ENCODE measurements around the gene PSD. TPM values are rescaled to one million over a fixed set of nuclear protein-coding genes. Genes with fewer than 3 reads are reported as not detected.

Gene PSD
- total RNA-seq, 1 donor from 2014 or later = 0.49 TPM

DNA sequence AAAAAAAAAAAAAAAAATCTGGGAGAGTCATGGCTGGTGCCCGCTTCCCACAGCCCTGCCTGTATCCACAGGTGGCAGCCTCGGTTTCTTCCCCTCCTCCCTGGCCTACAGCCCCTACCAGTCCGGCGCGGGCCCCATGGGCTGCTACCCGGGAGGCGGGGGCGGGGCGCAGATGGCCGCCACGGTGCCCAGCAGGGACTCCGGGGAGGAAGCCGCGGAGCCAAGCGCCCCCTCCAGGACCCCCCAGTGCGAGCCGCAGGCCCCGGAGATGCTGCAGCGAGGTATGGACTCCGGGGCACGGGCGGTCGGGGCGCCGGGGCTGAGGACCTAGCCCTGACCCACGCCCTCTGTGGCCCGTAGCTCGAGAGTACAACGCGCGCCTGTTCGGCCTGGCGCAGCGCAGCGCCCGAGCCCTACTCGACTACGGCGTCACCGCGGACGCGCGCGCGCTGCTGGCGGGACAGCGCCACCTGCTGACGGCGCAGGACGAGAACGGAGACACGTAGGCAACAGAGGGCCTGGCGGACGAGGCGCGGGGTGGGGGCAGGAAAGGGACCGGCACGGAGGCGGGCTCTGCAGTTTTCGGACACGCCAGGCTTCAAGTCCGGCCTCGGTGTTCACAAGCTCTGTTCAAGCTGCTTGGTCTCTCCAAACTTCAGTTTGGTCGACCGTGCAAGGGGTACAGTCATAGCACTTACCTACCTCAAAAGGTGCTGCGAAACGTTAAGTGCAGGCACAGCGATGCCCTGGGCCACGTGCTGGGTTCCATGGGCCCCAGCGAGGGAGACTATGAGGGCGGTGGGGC, 19.2 kb downstream of the PSD start:
- intact Hi-C loops (cut with DNase I) = loop anchor here (2.0 to 5.0 kb wide), 3 partner anchors 103 to 183 kb away; partner anchors contain the start of genes ACTR1A and SUFU
- peak; percentile 97 for DNase-seq (ENCODE audit: missing footprints)
- peak; percentile 79 for ATAC-seq

DNA sequence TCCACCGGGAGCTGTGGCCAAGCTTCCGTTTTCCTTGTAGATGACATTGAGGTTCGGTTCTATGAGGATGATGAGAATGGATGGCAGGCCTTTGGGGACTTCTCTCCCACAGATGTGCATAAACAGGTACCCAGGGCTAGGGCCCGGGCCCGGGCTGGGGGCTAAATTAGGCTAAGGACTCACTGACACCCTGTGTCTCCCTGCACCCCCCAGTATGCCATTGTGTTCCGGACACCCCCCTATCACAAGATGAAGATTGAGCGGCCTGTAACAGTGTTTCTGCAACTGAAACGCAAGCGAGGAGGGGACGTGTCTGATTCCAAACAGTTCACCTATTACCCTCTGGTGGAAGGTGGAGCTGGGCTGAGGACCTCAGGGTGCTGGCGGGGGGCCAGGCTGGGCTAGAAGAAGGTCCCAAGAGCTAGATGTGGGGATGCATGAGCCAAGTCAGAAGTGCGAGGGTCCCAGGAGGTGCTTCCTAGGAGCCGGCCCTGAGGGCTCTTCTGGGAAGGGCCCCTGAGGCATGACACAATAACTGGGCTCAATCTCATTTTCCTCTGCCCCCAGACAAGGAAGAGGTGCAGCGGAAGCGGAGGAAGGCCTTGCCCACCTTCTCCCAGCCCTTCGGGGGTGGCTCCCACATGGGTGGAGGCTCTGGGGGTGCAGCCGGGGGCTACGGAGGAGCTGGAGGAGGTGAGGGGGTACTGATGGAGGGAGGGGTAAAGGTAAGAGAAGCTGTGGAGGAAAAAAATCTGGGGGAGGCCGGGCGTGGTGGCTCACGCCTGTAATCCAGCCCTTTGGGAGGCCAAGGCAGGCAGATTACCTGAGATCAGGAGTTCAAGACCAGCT, 20.2 kb downstream of the PSD start:
- DNase-seq (ENCODE audit: missing footprints) = peak; percentile 33
- ATAC-seq = no peak
- intact Hi-C loops (cut with DNase I) = loop anchor here (2.0 to 5.0 kb wide), 3 partner anchors 104 to 184 kb away; partner anchors contain the start of genes ACTR1A and SUFU

DNA sequence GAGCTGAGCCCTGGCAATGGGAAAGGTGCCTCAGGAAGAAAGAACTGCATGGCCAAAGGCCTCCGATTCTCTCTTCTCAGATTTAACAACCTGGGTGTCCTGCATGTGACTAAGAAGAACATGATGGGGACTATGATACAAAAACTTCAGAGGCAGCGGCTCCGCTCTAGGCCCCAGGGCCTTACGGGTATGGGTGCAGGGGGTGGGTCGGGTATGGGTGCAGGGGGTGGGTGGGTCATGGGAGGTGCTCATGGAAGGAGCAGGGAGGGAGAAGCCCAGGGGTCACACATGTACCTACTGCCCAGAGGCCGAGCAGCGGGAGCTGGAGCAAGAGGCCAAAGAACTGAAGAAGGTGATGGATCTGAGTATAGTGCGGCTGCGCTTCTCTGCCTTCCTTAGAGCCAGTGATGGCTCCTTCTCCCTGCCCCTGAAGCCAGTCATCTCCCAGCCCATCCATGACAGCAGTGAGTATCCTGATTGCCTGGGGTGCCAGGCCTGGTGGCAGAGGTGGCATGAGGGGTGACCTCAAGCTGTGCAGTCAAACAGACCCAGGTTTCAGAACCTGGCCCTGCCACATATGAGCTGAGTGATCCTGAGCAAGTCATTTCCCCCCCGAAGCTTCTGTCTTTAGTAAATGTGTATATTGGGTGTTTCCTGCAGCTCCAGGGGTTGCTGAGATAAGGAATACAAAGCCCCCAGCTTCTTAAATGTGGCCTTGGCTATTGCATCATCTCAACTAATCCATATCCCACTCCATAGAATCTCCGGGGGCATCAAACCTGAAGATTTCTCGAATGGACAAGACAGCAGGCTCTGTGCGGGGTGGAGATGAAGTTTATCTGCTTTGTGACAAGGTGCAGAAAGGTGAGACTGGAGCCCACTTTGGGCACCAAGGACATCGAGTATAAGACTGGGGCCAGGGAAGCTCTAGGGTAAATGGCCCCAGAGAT, 21.1 kb downstream of the PSD start:
- DNase-seq (ENCODE audit: missing footprints) = peak; percentile 32
- intact Hi-C loops (cut with DNase I) = loop anchor here (2.0 to 5.0 kb wide), 3 partner anchors 105 to 185 kb away; partner anchors contain the start of genes ACTR1A and SUFU
- no peak for ATAC-seq

DNA sequence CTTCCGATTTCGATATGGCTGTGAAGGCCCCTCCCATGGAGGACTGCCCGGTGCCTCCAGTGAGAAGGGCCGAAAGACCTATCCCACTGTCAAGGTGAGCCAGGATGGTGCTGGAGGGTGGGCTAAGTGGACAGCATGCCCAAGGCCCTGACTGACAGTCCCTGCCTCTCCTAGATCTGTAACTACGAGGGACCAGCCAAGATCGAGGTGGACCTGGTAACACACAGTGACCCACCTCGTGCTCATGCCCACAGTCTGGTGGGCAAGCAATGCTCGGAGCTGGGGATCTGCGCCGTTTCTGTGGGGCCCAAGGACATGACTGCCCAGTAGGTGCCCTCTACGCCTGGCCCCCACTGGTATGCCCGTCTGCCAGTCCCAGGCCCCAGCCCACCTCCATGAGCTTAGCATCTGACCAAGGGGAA, 21.8 kb downstream of the PSD start:
- ATAC-seq (no peak), DNase-seq (ENCODE audit: missing footprints) (no peak)
- intact Hi-C loops (cut with DNase I) = loop anchor here (5.0 kb wide), 1 partner anchor 106 kb away; the partner anchor contains the start of genes ACTR1A and SUFU

DNA sequence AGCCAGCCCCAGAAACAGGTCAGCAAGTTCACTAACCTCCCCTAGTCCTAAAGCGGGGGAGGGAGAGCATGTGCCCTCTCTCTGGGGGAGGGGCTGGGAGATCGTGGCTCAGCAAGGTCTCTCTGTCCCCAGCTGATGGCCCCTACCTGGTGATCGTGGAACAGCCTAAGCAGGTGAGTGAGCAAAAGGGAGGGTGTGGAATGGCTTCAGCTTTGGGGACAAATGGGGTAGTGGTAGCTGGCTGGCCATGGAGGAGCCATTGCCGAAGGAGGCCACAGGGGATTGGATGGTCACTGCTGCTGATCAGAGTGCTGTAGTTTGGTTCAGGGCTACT, 22.3 kb downstream of the PSD start:
- ATAC-seq (no peak), DNase-seq (ENCODE audit: missing footprints) (no peak)
- intact Hi-C loops (cut with DNase I) = loop anchor here (5.0 kb wide), 1 partner anchor 106 kb away; the partner anchor contains the start of genes ACTR1A and SUFU

DNA sequence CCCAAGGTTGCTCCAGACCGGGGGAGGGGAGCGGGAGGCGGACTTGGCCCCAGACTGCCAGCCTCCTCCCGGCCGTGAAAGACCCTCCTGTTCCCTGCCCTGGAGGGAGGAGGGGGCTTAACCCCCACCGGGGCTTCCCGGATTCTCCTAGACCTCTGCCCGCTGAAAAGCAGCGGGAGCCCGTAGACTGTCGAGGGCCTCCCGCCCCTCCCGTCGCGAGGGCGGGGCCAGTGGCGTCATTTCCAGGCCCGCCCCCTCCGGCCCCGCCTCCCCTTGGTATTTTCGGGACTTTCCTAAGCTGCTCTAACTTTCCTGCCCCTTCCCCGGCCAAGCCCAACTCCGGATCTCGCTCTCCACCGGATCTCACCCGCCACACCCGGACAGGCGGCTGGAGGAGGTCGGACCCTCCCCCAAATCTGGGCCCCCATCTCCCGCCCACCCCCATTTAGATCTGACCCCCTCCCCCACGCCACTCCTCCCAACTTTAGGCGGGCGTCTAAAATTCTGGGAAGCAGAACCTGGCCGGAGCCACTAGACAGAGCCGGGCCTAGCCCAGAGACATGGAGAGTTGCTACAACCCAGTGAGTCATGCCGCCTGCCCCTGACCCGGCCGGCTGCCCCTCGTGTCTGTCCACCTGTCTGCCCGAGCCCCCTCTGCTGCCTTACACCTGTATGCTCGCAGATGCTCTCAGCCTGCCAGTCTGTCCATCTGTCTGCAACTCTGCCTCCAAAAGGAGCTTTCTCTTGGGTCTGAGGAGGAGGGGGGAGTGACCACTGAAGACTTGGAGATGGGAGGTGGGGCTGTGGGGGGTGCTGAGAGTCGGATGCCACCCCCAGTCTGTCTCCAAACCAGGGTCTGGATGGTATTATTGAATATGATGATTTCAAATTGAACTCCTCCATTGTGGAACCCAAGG, 22.9 kb downstream of the PSD start, which contains the start of gene NFKB2:
Gene NFKB2 (plus strand): TSS at position 306 of the 917 bp plus-strand sequence. CDS start 255 bp downstream, at position 561.
- ATAC-seq (peak; percentile 73), DNase-seq (ENCODE audit: missing footprints) (peak; percentile 94)
- intact Hi-C loops (cut with DNase I) = loop anchor here (2.0 to 5.0 kb wide), 4 partner anchors 25 to 227 kb away; partner anchors contain the start of genes ACTR1A, FBXL15 and SUFU

DNA sequence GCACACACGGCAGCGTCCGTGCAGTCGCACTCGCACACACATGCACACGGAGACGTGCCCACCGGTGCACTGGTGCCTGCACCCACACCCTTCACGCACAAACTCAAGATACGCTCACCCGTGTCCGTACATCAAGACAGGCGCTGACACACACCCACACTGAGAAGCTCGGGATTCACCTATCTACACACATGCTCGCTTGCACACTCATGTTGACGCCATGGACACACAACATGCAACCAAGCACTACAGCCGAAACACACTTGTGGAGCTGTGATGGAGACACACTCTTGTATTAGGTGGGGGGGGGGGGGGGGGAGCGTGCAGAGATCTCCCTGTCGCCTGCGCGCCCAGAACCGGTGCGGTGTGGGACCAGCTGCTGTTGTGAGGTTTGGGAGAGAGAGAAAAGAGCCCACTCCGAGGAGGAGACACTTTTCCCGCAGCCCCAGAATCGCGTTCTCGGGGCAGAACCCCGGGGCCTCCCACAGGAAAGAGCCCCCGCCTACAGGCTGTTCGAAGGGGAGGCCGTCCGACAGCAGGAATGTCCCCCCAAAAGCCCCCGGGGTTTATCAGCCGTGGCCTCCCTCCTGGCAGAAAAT, 23.7 kb downstream of the PSD start:
- ATAC-seq (no peak), DNase-seq (ENCODE audit: missing footprints) (no peak)
- intact Hi-C loops (cut with DNase I) = loop anchor here (1.0 to 5.0 kb wide), 5 partner anchors 26 to 243 kb away; partner anchors contain the start of genes ACTR1A, FBXL15, NOLC1 and SUFU

DNA sequence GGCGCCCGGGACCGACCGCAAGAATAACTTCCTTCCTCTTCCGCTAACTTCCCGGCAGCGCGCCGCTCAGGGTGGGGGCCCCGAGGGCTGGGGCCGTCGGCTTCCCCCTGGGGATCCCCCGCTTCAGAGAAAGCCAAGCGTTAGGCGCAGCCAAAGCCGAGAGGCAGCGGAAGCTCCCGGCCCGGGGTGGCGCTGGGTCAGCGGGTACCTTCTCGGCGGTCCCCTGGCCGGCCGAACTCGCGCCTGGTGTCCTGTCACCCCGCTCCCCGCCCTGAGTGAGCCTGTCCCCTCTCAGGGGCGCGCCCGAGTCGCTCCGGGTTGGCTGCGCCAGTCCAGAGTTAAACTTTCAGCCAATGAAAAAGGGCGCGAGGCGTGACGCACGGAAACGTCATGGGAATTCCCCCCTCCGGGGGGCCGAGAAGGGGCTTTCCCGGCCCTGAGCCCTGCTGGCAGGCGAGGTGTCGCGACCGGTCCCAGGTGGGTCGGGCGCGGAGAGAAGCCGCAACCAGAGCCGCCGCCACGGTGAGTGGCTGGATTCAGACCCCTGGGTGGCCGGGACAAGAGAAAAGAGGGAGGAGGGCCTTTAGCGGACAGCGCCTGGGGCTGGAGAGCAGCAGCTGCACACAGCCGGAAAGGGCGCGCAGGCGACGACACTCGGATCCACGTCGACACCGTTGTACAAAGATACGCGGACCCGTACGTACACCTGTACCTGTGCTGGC, 24.3 kb downstream of the PSD start:
- intact Hi-C loops (cut with DNase I) = loop anchor here (1.0 to 2.0 kb wide), 4 partner anchors 27 to 242 kb away; partner anchors contain the start of genes FBXL15 and NOLC1
- peak; percentile 98 for DNase-seq (ENCODE audit: missing footprints)
- ATAC-seq = peak; percentile 94

DNA sequence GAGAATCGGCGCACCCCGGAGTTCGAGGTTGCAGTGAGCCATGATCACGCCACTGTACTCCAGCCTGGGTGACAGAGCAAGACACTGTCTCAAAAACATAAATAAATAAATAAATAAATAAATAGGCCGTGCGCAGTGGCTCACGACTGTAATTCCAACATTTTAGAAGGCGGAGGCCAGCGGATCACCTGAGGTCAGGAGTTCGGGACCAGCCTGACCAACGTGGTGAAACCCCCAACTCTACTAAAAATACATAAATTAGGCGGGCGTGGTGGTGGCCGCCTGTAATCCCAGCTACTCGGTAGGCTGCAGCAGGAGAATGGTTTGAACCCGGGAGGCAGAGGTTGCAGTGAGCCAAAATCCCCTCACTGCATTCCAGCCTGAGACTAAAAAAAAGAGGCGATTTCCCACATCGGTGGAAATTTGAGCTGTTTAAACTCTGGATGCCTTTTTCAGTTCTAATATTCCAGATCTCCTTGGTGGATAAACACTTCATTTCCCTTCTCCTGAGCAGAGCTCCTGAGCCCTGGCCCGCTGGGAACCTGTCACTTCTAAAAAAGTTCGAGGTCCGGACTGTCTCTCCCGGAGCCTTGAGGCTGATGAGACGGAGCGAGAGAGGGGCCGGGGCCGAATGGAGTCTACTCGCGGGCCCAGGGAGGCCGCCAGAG, 25.0 kb downstream of the PSD start:
- no peak for ATAC-seq
- intact Hi-C loops (cut with DNase I) = loop anchor here (1.0 to 2.0 kb wide), 4 partner anchors 27 to 241 kb away; partner anchors contain the start of genes FBXL15 and NOLC1
- no peak for DNase-seq (ENCODE audit: missing footprints)

DNA sequence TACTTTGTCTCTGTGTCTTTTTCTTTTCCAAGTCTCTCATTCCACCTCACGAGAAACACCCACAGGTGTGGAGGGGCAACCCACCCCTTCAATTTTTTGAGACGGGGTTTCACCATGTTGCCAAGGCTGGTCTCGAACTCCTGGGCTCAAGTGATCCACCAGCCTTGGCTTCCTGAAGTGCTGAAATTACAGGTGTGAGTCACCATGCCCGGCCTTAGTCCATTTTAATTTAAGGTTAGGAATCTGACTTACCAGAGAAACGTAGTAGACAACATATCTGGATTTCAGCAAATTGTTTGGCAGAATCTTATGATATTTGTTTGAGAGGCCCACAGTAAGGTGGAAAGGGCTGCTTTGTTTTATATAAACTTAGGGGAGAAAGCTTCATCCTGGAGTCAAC, 26.3 kb downstream of the PSD start:
- DNase-seq (ENCODE audit: missing footprints) = no peak
- no peak for ATAC-seq
- intact Hi-C loops (cut with DNase I) = no loop called here

DNA sequence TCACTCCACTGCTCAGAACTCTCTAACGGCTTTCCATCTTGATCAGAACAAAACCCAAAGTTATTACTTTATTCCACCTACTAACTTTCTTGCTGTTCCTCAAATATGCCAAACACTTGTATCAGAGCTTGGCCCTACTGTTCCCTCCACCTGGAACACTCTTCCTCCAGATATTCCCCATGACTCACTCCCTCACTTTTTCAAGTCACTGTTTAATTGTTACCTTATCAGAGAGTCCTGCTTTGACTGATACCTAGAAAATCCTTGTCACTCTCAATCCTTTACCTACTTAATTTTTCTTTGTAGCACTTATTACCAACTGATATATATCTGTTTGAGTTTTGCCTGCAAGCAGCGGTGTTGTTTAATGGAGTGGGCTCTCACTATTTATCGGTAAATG, 28.7 kb downstream of the PSD start:
- no peak for ATAC-seq
- no peak for DNase-seq (ENCODE audit: missing footprints)
- intact Hi-C loops (cut with DNase I) = no loop called here

DNA sequence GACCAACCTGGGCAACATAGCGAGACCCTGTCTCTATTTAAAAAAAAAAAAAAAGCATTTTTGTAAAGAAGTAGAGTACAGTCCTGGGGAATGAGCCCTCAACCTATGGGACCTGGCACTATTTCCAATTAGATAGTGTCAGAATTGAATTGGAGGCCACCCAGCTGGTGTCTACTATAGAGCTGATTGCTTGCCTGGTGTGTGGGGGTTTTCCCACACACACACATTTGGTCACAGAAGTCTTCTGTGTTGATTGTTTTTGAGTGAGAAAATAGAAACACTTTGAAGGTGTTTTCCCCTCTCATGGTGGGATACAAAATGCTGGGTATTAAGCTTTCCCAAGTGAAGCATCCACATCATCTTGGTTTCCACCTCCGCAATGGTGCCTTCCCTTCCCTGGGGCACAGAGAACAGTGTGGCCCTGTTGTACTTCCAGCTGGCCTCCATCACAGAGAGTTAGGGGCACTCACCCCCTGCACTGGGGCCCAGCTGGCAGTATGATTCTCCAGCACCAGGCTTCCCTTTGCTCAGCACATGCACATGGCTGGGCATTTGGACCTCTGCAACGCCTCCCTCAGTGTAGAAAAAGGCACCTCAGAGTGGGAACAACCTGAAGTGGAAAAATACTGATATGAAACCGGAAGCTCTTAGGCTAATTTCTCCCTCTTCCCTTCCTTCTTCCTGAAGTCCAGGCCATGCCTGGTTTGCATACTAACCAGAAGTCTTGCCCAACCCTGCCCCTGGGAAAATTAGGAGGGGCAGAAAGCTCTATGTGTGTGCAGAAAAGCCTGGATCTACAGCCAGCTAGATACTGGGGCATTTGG, 33.8 kb downstream of the PSD start:
- peak; percentile 72 for ATAC-seq
- DNase-seq (ENCODE audit: missing footprints) = no peak
- intact Hi-C loops (cut with DNase I) = no loop called here

DNA sequence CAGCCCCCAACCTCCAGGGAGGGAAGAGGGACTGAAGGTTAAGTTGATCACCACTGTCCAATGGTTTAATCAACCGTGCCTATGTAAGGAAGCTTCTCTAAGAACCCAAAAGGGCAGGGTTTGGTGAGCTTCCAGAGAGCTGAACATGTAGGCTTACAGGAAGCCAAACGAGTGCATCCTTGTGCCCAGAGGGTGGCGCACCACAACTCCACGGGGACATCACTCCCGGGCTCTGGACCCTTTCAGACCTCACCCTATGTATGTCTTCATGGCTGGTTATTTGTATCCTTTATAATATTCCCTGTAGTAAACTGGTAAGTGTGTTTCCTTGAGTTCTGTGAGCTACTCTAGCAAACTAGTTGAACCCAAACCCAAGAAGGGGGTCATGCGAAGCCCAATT, 34.5 kb downstream of the PSD start:
- no peak for ATAC-seq
- intact Hi-C loops (cut with DNase I) = no loop called here
- DNase-seq (ENCODE audit: missing footprints) = no peak

DNA sequence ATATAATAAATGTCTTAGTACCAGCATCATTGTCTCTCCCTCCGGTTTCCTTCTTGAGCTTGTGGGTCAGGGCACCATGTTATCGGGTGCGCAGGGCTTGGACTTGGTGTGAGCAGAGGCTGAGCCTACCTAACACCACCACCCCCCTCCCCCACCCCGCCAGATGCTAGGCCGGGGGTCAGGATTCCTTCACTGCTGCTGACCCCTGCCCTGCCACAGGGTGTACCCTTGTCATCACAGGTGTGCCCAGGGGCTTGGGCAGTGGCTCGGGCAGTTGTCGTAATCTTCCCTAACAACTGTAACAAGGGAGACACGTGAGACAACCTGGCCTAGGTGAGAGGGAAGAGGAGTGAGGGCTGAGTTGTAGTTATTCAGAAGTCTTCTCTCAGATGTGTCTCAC, 35.7 kb downstream of the PSD start:
- DNase-seq (ENCODE audit: missing footprints) = no peak
- no peak for ATAC-seq
- intact Hi-C loops (cut with DNase I) = no loop called here

DNA sequence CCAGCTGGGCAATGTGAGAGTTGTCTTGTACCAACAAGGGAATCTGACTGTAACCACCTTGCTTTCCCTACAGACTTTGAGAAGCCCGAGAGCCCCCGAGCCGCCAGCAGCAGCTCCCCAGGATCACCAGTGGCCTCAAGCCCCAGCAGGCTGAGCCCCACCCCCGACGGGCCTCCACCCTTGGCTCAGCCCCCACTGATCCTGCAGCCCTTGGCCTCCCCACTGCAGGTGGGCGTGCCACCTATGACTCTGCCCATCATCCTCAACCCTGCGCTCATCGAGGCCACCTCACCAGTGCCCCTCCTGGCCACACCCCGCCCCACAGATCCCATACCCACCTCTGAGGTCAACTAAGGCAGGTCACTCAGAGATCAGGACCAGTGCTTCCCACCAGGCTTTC, 36.6 kb downstream of the PSD start:
- intact Hi-C loops (cut with DNase I) = no loop called here
- ATAC-seq (no peak), DNase-seq (ENCODE audit: missing footprints) (peak; percentile 60)

Measured in Right ventricle myocardium inferior (tissue), 1 donor.